HG02973 (cell line): ENCODE data around the gene ARHGEF39.
A peak's percentile ranks its signal among the peaks of the same experiment; 100 is the strongest.

Source experiments
- ATAC-seq: cut with Tn5 transposase; IDR thresholded peaks from one replicate; pipeline ENCODE4 v1.9.1; 2021; ENCODE audit warnings: moderate library complexity; ENCODE audit not compliant: unreplicated experiment

Gene ARHGEF39

GRCh38 chr9:35679091-35679490 lies 14.1 kb upstream of the ARHGEF39 start:
- ATAC-seq, result no peak

DNA sequence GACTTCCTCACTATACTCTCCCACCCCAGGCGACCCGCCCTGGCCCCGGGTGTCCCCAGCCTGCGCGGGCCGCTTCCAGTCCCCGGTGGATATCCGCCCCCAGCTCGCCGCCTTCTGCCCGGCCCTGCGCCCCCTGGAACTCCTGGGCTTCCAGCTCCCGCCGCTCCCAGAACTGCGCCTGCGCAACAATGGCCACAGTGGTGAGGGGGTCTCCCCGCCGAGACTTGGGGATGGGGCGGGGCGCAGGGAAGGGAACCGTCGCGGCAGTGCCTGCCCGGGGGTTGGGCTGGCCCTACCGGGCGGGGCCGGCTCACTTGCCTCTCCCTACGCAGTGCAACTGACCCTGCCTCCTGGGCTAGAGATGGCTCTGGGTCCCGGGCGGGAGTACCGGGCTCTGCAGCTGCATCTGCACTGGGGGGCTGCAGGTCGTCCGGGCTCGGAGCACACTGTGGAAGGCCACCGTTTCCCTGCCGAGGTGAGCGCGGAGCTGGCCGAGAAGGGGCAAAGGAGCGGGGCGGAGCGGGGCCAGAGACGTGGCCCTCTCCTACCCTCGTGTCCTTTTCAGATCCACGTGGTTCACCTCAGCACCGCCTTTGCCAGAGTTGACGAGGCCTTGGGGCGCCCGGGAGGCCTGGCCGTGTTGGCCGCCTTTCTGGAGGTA lies 10.9 kb upstream of the ARHGEF39 start:
- no peak for ATAC-seq

DNA sequence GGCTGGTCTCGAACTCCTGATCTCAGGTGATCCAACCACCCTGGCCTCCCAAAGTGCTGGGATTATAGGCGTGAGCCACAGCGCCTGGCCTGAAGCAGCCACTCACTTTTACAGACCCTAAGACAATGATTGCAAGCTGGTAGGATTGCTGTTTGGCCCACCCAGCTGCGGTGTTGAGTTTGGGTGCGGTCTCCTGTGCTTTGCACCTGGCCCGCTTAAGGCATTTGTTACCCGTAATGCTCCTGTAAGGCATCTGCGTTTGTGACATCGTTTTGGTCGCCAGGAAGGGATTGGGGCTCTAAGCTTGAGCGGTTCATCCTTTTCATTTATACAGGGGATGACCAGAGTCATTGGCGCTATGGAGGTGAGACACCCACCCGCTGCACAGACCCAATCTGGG lies 10.2 kb upstream of the ARHGEF39 start:
- no peak for ATAC-seq

DNA sequence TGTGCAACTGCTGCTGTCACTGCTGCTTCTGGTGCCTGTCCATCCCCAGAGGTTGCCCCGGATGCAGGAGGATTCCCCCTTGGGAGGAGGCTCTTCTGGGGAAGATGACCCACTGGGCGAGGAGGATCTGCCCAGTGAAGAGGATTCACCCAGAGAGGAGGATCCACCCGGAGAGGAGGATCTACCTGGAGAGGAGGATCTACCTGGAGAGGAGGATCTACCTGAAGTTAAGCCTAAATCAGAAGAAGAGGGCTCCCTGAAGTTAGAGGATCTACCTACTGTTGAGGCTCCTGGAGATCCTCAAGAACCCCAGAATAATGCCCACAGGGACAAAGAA lies 9.0 kb upstream of the ARHGEF39 start:
- no peak for ATAC-seq

GRCh38 chr9:35673132-35674024 lies 8.4 kb upstream of the ARHGEF39 start, which contains the start of gene CA9:
Gene CA9, plus strand, starts transcription at chr9:35673928. Its CDS starts 32 bp downstream, at chr9:35673960.
- no peak for ATAC-seq

GRCh38 chr9:35669331-35670145 lies 4.5 kb upstream of the ARHGEF39 start:
- ATAC-seq, result no peak

DNA sequence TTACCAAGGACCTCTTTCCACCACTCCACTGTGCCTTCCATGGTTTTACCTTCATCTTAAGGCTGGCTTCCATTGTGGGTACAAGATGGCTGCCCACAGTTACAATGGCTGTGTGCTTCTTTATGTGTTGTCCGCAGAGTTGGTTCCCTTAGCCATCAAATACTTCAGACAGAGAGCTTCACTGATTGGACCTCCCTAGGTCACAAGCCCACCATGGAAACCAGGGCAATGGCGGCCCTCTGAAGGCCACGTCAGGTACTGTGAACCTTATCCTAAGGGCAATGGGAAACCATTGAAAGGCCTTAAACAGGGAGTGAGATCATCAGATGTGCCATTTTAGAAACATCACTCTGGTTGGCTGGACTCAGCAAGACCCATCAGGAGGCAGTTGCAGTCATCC lies 2.9 kb upstream of the ARHGEF39 start:
- no peak for ATAC-seq

- no peak for ATAC-seq
Observed at GRCh38 chr9:35666549-35666948, 1.6 kb upstream of the ARHGEF39 start.

DNA sequence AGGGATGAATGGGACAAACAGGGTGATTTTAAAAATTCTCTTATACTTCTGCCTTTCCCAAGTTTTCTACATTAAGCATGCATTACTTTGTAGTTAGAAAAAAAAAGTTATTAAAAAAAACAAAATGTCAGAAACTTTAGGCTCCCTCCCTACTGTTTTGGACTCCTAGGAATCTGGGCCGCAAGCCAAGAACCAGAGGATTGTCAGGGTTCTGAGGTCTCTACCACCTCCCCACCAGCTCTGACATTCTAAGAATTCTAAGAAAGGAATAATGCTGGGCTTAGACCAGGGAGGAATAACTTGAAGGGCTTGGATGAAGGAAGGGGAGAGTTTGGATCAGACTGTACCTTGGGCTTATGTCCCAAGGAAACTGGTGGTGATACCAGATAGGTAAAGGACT lies 1.1 kb upstream of the ARHGEF39 start:
- ATAC-seq, result no peak

DNA sequence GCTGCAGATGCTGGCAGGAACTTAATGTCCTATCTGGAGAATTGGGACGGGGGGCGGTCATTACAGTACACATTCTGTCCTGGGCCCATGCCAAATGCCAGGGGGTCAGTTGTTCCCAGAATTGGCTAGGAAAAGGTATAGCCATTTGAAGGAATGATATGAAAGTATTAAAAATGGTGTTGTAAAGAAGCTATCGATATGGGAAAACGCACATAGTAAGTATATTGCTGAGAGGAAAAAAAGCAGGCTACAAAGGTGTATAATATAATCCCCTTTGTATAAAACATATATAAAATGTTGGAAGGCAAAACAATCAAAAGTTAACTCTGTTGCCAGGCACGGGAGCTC lies 450 bp upstream of the ARHGEF39 start:
- ATAC-seq, result no peak

GRCh38 chr9:35662437-35662836 lies 2.6 kb downstream of the ARHGEF39 start:
- ATAC-seq, result no peak

DNA sequence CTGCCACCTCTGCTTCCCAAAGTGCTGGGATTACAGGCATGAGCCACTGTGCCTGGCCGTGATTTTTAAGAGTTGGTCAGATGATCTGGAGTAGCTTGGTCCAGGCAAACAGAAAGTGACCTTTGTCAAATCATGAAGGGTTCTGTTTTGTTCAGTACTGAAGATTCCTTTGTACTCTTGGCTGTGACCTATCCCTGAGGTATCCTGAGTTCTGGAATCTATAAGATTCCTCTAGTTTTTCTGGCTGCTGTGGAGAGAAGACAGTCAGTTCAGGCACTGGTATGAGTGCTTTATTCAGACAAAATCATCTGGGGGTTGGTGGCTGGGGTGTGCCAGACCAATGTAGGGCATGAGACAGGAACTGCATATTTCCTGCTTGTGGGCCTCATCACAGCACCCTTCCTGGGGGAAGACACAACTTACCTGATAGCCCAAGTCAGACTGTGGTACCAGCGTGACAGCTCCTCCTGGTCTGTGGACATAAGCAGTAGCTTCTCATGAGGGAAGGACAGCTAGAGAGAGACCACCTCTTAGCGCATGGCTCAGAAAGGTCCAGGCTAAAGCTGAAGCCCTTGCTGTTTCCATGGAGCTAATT lies 3.1 kb downstream of the ARHGEF39 start:
- no peak for ATAC-seq

DNA sequence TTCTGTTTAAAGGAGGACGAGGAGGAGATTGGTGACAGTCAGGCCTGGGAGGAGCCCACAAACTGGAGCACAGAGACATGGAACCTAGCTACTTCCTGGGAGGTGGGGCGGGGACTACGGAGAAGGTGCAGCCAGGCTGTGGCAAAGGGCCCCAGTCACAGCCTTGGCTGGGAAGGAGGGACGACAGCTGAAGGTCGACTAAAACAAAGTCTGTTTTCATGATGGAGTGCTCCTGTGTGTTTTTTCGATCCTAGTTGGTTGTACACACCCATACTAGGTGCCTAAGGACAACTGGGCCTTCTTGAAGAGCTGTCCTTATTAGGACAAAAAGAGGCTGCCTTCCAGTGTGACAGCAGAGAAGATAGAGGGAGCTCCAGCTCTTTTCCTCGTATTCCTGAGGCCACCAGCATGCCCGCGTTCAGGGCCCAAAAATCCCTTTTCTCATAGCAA lies 4.0 kb downstream of the ARHGEF39 start:
- ATAC-seq, result no peak

DNA sequence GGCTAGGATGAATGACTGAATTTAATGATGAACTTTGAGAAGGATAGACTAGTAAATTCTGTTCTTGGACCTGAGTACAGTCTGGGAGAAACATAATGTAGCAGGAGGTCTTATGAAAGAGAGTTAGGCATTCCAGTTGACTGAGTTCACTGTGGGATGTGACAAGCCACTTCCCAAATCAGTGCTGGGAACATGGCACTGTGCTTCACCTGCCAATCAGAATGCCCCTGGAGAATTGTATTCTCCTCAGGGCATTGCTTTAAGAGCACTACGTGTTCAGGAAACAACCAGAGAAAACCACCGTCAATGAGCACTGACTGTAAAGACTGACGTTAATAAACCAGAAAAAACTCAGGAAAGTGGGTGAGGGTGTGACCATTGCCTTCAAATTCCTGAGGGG lies 5.7 kb downstream of the ARHGEF39 start:
- no peak for ATAC-seq

DNA sequence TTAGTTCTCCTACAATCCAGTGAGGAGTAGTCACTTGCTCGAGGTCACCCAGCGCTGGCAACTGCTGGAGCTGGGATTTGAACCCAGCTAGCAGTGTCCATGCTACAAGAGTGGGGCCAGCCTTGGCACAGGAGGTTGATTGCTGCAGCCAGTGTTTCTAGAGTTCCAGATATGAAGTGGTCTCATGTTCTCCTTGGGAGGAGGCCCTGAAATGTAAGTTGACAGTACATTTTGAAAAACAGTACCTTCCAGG lies 6.1 kb downstream of the ARHGEF39 start:
- no peak for ATAC-seq

DNA sequence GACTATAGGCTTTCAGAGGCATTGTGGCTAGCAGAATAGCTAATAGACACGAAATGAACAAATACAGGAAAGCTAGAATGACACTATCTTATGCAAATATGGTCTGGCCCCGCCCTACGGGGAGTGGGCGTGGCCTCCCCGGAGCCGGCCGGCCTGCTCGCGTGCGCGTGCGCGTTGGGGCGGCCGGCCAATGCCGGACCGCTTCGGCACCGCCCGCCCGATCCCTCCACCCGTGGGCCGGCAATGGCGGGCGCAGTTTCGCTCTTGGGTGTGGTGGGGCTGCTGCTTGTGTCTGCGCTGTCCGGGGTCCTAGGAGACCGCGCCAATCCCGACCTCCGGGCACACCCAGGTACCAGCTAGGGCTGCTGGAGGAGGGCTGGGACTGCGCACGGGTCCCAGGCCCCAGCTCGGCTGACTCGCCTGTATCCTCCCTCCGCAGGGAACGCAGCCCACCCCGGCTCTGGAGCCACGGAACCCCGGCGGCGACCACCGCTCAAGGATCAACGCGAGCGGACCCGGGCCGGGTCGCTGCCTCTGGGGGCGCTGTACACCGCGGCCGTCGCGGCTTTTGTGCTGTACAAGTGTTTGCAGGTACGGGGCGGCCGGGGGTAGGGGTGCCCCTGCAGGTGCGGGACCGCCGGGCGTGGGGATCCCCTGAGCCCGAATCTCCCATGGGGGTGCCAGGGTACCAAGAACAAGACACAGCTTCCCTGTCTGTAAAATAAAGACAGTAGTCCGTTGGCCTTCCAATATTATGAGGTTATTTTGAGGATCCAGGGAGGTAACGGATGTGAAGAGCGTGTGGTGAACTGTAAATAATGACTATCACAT lies 6.6 kb downstream of the ARHGEF39 start, which contains the start of gene CCDC107:
Gene CCDC107, plus strand, starts transcription at position 156 of the 831 bp plus-strand sequence. Its CDS starts 88 bp downstream, at position 244.
- peak; percentile 54 for ATAC-seq

- peak; percentile 79 for ATAC-seq
Observed at GRCh38 chr9:35657546-35658136, 7.4 kb downstream of the ARHGEF39 start, which contains the start of gene RMRP. Gene RMRP, minus strand, starts transcription at chr9:35658019.

DNA sequence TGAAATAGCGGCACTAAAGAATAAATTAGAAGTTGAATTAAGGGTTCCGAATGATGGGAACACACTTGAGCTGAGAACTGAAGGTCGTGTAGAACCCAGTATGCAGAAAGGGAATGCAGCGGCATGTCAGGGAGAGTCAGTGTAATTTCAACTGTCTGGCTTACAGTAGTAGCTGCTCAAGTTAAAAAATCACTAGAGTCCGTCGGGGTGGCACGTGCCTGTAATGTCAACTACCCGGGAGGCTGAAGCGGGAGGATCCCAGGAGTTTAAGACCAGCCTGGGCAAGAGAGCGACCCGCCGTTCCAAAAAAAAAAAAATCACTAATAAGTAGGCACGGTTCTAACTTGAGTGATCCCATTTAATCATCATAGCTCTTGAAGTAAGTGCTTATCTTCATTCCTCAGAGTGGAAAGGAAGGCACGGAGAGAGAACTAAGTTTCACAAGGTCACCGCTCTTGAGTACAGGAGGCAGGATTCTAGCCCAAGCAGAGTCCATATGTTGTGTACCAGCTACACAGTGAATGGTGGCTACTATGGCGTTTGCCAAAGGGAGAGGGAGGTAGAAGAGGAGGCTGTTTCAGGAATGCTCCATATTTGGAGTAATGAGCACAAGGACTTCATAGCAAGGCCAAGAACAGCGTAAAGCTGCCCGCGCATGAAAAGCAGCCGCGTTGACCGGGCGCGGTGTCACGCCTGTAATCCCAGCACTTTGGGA lies 8.0 kb downstream of the ARHGEF39 start:
- ATAC-seq, result no peak

- no peak for ATAC-seq
Observed at GRCh38 chr9:35656348-35656747, 8.6 kb downstream of the ARHGEF39 start.
